Stimulated activated CD4-positive, alpha-beta T cell treated with anti-CD3 and anti-CD28 coated beads, Interleukin-15, amount 100 ng/mL, for 48 hours (primary cell): Measurements from ENCODE around the gene USH2A.

ENCODE experiments used
- DNase-seq, 2 donors: peaks; one replicate each; pipeline ENCODE4 v3.0.0-alpha.2; 2020; ENCODE audit warnings: low read depth in 2 of 2

The USH2A gene, protein sequence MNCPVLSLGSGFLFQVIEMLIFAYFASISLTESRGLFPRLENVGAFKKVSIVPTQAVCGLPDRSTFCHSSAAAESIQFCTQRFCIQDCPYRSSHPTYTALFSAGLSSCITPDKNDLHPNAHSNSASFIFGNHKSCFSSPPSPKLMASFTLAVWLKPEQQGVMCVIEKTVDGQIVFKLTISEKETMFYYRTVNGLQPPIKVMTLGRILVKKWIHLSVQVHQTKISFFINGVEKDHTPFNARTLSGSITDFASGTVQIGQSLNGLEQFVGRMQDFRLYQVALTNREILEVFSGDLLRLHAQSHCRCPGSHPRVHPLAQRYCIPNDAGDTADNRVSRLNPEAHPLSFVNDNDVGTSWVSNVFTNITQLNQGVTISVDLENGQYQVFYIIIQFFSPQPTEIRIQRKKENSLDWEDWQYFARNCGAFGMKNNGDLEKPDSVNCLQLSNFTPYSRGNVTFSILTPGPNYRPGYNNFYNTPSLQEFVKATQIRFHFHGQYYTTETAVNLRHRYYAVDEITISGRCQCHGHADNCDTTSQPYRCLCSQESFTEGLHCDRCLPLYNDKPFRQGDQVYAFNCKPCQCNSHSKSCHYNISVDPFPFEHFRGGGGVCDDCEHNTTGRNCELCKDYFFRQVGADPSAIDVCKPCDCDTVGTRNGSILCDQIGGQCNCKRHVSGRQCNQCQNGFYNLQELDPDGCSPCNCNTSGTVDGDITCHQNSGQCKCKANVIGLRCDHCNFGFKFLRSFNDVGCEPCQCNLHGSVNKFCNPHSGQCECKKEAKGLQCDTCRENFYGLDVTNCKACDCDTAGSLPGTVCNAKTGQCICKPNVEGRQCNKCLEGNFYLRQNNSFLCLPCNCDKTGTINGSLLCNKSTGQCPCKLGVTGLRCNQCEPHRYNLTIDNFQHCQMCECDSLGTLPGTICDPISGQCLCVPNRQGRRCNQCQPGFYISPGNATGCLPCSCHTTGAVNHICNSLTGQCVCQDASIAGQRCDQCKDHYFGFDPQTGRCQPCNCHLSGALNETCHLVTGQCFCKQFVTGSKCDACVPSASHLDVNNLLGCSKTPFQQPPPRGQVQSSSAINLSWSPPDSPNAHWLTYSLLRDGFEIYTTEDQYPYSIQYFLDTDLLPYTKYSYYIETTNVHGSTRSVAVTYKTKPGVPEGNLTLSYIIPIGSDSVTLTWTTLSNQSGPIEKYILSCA (N-terminal part only)

DNA sequence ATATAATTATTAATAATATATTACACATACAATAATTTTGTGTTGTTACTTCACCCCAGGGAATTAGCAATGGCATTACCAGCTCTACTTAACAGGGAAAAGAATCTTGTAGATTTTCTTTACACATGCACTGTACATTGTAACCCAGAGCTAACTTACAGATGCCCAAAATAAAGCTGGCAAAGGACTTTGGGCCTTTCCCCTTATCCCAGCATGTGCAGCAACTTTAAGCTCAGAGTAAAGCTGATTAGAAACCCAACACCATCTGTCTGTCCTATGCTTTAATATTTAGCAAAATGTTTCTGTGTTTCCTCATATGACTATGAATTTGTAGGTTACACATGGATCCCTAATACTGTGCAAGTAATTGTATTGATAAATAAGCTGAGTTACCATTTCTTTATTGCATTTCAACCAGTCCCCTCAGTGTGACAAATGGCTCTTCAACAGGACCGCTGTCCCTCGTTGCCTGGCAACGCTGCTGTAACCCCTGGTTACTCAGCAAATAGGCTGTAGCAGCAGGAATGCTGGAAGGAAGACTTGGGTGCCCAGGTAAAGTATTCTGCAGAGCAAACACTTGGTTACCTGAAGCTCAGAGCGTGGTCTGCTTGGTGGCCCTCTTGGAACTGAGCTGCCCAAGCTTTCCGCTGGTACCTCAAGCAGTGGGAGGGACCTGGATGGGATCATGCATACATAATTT, at the start of gene USH2A:
Gene USH2A (minus strand): TSS at position 628 of the 700 bp plus-strand sequence. CDS start 1,112 bp downstream, outside the sequence.
- no peak for DNase-seq

DNA sequence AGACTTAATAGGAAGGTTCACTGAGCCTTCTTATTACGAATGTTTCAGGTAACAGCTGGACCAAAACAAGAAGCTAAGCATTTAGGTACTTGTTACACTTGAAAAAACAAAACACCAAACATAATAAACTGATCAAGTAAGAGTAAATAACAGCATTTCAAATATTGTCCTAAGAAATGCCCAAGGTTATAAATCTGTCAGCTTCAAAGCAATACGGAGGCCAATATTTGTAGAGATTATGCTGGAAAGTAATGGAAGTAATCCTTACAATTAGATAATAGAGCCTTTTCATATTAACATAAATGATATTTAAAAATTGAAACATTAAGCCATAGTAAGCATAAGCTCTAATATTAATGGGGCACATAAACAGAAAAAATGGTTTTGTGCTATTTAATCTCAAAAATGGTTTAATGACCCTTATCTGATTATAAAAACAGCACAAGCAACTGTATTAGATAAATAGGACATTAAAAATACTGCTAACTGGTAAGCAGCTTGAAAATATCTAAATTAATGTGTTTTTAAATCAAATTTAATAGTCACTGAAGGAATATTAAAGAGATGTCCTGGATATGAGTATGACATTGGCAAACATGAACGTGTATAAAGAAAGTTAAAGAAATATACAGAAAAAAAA, 43.0 kb upstream of the USH2A start:
- no peak for DNase-seq

DNA sequence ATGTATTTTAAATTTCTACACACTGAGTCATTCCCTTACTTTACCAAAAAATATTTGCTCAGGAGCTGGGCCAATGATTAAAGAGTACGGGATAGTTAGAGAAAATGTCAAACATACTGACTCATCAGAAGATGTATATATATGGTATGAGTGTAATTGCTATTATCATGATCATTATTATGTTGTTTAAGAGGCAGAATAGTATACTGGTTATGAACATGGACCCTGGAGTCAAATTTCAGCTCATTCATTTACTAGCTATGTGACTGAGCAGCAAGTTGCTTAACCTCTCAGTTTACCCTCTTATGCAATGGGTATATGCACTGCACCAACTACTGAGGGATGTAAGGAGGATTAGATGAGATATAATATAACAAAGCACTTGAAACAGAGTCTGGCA, 41.2 kb upstream of the USH2A start:
- no peak for DNase-seq

DNA sequence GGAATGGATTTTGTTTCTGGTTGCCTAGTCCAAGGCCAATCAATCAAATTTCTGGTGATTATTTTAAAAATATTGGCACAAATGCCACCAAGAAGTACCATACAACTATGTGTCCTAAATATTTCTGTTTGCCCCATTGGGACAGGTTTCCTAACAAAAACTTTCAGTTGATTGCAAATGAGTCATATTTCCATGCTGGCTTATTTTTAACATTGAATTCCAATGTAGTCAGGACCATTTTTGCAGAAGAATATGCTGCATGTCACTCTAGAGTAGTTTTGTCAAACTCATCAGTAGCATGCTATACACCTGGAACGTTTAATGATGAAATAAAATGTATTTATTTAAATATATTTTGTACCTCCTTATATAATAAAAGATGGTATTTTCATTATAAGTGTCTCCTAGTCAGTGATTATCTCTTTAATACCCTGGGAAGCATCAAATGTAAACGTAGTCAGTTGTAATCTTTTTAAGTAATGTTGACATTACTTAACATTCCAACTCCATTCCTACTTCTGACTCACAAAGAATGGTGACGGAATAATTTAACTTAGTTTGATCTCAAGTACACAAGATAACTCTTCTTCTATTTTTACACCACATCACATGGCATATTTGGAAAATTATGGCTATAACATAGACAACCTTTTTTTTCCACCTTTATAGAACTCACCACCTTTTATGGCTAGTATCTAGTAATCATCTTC, 39.0 kb upstream of the USH2A start:
- DNase-seq, result no peak

DNA sequence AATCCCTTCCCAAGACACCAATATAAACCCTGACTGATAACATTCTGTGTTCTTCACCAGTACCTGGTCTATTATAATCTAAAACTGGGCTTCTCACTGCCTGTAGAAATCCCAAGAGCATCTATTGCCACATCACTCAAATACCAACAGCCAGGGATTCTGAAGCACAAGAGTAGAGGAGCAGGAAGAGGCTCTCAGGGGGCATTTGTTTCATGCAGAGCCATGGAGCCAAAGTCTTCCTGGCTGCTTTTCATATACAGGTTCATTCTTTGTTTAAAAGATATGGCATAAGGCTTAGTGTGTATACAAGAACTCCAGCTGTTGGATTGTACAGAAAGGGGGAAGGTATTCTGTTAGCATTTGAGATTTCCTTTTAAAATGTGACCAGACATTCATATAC, 38.2 kb upstream of the USH2A start:
- no peak for DNase-seq

DNA sequence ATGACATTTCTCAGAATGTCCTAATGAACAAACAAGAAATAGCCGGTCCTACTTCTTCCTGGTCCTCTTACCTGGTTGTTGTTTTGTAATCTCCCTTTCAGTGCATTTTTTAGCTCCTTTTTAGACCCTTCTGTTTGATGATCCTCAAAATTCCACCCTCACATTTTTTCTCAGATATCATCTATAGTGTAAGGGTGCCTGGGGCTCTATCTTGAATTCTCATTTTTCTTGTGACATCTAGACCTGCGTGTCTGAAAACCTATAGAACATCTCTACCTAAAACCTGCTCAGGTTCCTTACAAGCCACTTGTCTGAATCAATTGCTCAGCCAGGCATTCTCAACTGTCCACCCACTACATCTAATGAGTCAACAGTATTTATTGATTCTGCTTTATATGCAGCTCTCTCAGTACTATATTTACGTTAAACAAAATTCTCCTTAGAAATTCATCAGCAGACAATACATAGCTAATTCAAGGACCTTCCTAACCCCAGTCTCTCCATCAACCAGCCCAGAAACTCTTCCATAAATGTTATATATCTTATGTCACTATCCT, 36.5 kb upstream of the USH2A start:
- no peak for DNase-seq

DNA sequence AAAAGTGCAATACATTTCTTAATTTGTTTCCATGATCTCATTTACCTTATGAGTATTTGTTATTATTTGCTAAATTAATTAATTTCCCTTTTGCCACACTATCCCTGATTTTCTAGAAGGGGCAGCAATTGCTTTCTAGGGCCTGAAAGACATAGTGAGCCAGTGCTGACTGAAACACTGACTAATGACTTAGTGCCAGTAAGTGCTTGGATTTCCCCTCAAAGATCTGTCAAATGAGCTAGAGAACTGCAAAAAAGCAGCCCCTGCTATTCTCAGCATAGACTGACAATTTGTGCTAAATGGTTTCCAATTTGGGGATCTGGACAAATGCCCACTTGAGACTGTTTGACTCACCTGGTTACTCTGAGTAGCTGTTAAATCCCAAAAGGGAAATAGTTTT, 35.6 kb upstream of the USH2A start:
- DNase-seq, result no peak

DNA sequence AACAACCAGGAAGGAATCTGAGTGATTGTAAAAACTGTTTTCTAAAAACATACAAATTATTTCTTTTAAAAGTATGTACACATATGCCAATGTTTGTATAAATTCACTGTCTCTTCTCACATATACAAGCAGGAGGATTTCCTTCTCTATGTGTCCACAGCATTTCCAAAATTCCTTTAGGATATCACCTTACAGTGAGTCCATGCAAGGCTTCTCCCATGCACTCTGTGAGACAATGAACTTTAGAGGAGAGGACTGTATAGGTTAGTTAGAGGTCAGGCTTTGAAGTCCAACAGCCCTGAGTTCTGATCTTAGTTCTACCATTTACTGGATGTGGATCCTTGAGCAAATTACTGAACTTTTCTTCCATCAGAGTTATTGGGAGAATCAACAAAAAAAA, 34.1 kb upstream of the USH2A start:
- no peak for DNase-seq

DNA sequence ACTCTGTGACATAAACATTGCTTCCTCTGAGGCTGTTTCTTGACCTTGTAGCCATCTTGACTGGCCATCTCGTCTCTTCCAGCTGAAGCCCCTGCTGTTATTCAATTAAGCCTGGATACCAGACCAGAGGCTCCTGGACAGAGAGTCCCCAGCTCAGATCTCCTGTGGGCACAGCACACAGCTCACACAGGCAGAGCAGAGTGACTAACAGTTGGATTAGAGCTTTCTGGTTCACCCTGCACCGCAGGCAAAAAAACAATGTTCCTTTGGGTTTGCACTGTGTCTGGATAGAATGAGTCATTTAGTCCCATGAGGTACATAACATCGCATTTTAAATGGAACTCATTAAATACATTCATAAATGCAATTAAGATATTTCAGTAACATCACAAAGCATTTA, 33.4 kb upstream of the USH2A start:
- DNase-seq, result no peak

DNA sequence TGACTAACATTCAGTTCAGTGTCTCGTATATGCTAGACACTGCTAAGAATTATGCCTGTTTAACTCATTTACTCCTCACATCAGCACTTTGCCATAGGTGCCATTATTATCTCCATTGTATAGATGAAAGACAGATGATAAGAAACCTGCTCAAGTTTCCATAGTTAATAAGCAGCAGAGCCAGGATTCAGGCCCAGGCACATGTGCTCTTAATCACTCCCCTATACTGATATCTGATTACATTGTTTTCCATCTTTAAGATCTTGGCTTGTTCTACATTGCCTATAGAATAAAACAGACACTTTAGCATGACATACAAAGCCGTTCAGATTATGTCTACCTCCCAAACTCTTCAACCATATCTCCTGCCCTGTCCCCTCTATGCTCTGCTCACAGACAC, 30.5 kb upstream of the USH2A start:
- no peak for DNase-seq

DNA sequence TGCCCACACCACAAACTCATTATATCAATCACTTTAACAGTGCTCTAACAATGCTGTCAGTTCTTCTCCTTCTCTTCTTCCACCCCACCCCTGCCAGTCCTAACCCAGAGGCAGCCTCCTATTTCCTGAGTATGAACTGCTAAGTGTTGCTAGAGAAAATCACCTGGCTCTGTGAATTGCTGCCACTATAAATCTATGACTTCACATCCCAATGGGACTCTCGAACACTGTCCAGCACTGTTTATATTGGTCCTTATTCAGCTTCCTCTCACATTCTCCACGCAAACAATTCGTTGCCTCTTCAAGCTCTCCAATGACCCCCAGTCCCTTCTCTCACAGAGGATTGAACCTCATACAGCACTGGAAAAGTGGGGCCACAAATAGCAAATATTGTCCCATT, 27.0 kb upstream of the USH2A start:
- DNase-seq, result no peak

DNA sequence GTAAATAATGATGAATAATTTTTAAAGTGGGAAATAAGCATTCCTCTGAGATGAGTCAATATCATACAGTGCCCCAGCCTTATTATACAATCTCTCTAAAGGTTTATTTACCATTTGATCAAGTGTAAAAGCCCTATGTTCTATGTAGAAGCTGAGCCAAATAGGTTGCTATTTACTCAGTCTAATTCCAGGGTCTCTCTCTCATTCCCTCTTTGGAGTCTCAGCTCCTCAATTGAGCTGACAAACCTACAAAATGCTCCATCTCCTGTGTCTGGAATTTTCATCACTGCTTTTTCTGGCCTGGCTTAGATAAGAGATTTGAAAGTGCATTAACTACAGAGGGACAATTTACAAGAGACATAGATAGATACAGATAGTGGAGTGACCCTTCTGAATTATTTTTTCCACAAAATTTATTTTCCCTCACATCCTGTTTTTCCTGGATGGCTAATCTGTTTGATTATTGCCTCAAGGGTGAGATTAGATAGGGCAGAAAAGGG, 24.8 kb upstream of the USH2A start:
- no peak for DNase-seq

DNA sequence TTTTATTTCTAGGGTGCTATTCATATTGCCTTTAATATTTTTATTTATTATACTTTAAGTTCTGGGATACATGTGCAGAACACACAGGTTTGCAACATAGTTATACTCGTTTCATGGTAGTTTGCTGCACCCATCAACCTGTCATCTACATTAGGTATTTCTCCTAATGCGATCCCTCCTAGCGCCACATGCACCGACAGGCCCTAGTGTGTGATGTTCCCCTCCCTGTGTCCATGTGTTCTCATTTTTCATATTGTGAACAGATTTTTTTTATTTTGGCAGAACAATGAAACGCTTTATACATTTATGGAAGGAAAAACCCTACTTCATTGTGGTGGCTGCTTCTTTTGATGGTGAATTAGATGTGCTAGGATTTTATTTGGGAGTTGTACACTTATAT, 14.4 kb upstream of the USH2A start:
- DNase-seq, result no peak

DNA sequence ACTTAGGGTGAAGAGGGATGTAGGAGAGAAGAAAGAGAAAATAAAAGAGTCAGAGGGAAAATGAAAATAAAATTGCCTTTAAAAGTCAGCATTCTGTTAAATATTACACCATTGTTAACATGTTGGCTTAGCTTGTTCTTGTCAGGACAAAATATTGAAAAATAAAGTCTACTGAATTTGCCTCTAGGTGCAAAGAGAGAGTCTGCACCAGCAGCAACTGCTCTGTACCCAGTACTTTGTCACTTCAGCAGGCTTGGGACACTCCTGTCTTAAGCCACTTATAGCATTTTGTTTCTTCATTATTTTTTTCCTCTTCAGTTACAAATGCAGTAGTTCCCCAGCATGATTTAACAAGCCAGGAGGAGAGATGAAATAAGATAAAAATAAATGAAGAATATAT, 11.0 kb upstream of the USH2A start:
- no peak for DNase-seq

DNA sequence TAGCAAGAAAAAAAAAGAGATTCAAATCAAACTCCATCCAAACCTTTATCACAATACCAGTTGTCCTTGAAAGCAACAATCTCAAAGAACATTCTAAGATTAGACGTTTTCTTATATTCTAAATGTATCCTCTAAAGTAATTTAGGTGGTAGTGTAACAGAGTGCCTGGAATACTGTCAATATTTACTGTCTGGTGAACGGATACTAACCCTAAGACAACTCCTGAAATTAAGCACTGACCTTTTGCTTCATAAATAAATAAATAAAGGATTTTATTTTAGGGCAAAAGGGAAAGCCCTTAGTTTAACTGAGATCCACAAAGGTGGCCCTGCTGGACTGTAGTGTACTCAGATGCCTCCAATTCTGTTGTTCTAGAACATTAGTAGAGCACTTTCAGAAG, 9.9 kb upstream of the USH2A start:
- DNase-seq, result no peak

DNA sequence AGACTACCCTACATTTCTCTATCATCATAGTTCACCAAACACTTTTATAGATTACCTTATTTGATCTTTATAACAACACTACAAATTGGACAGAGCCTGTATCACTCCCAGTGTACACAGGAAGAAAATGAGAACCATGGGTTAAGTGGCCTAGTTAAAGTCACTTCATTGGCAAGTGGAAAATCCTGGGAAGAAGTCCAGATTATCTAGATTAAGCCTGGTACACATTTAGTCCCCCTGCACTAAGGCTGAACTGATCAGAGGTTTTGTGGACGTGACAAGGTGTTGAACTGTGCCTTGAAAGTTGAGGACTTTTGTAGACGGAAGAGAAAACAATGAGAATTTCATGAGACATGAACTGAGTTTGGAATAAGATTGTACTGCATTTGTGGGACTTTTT, 7.5 kb upstream of the USH2A start:
- DNase-seq, result no peak

DNA sequence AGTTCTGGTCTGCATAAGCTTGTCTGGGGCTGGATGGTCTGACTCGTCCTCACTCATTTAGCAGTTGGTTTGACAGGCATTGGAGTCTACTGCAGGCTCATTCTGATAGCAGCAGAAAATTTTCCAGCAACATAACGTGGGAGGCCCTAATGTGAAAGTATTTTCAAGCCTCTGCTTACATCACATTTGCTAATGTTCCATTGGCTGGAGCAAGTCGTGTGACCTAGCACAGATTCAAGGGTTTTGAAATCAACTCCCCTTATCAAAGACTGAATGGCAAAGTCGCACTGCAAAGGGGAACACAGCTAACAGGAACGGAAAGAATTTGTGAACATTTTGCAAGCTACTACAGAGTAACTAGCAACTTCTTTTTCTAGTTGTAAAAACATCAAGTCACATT, 2.3 kb upstream of the USH2A start:
- DNase-seq, result no peak

DNA sequence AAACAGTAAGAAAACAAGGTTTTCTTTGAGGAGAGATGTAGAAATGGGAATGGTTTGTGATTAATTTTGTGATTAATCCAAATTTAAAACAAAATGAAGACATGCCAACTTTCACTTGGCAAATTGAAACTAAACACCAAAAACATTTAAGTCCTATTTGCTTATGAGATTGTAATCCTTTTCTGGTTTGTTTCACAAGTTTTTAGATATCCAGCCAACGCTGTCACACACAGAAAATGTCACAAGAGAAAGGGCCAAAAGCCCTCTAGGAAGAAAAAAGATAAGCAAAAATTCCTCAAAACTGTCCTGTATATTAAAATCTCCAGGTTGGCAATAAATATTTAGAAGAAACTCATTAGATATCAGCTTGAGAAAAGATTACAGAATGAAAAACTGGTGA, 2.5 kb downstream of the USH2A start:
- DNase-seq, result no peak

DNA sequence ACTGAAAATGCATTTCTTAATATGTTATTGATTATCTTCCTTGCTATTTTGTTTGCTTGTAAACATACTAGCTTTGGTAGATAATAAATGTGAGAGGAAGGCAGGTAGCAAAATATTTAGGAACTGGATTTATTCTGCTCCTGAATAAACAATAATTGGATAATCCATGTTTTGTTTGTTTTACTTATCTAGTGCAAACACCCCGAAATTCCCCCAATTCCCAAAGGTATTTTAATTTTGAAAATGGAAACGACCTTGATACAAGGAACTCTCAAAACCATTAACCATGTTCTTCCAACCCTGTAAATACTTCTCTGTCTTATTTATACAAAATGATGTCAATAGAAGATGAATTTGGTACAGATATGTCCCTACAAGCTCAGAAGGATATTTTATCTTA, 3.0 kb downstream of the USH2A start:
- DNase-seq, result no peak

DNA sequence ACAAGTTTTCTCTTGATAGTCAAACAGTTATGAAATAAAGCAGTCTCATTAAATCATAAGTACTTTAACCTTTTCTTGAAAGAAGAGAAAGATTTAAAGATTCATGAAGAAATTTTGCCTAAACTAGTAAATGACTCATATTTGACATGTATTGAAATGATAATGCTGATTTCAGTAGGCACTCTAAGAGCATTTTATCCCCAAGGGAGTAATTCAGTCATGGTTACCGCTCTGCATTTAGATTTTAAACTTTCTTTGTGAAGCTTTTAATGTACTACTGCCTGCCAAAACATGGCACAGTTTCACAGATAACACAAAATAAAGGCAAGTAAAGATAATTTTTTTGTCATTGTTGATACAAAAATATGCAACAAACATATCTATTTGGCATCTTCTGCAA, 6.8 kb downstream of the USH2A start:
- no peak for DNase-seq
